Activated B cell treated with CpG ODN at 0.5 μM for 24 hours (primary cell): Measurements from ENCODE around the gene HAT1. TPM values are rescaled to one million over a fixed set of nuclear protein-coding genes. Genes with fewer than 3 reads are reported as not detected.

Source experiments
- ATAC-seq: fragments of 200-7000 bp; cut with Tn5 transposase; one replicate; pipeline ENCODE4 v1.10.0; 2021; ENCODE audit warnings: low read depth, mild to moderate bottlenecking, moderate library complexity
- CTCF ChIA-PET: fragments of 350-600 bp; sonication (Branson Sonifier 250); formaldehyde crosslinking; loops from one replicate; lab custom pipeline; 2021; ENCODE audit warnings: antibody characterized with exemption; lab: Charles Lee
- POLR2A ChIA-PET: fragments of 350-600 bp; sonication (Branson Sonifier 250); formaldehyde crosslinking; loops from one replicate; lab custom pipeline; 2021; ENCODE audit warnings: antibody characterized with exemption; lab: Charles Lee
- DNase-seq: peaks from one replicate; pipeline ENCODE4 v3.0.0; 2022
- H3K27ac Mint-ChIP-seq: one replicate; pipeline ENCODE4 v1.8.0; 2020; ENCODE audit warnings: mixed read lengths
- H3K27me3 Mint-ChIP-seq: one replicate; pipeline ENCODE4 v1.8.0; 2021; ENCODE audit warnings: mixed read lengths
- H3K36me3 Mint-ChIP-seq: one replicate; pipeline ENCODE4 v1.8.0; 2021; ENCODE audit warnings: low read depth, mixed read lengths
- H3K4me1 Mint-ChIP-seq: one replicate; pipeline ENCODE4 v1.8.0; 2021; ENCODE audit warnings: mixed read lengths
- H3K4me3 Mint-ChIP-seq: one replicate; pipeline ENCODE4 v1.8.0; 2020; ENCODE audit warnings: mild to moderate bottlenecking, mixed read lengths
- H3K9me3 Mint-ChIP-seq: one replicate; pipeline ENCODE4 v1.8.0; 2020; ENCODE audit warnings: mixed read lengths
- CTCF ChIP-seq: fragments of 200-600 bp; IDR thresholded peaks from one replicate; pipeline ENCODE4 v1.8.0; 2022; ENCODE audit warnings: antibody characterized with exemption, mild to moderate bottlenecking
- intact Hi-C: fragments of 100-400 bp; cut with micrococcal nuclease; formaldehyde crosslinking; loops from one replicate; pipeline ENCODE4 v1.15.1; 2024
- total RNA-seq: library from RNA; stranded (reverse); gene quantifications from 2 replicates; pipeline ENCODE4 v1.2.3, GENCODE V29; 2022

Gene HAT1
- total RNA-seq, 1 donor from 2014 or later, result 36.2 TPM

GRCh38 chr2:171880774-171881173, 41.5 kb upstream of the HAT1 start:
- H3K4me1 Mint-ChIP-seq, result peaks cover 12% of the 10 kb centered on the region

GRCh38 chr2:171882089-171882769, 40.0 kb upstream of the HAT1 start:
- ChIA-PET POLR2A (interaction anchor here (1.8 kb wide), 1 partner anchor 12 kb away, joined by 8 read pairs; the partner anchor contains the start of gene SLC25A12), CTCF (no interaction called here)
- H3K4me3 Mint-ChIP-seq, result no peak overlapping the region

More at GRCh38 chr2:171880774-171881173, 41.5 kb upstream of the HAT1 start:
- no peak for ATAC-seq
- intact Hi-C loops, result no loop called here
- Mint-ChIP-seq H3K27ac (no peak overlapping the region), H3K27me3 (no peaks in the 10 kb centered on the region), H3K36me3 (peaks cover 8% of the 10 kb centered on the region), H3K4me3 (no peak overlapping the region), H3K9me3 (no peaks in the 10 kb centered on the region)
- ChIA-PET CTCF (interaction anchor here (0.5 kb wide), 1 partner anchor 256 kb away, joined by 3 read pairs; no protein-coding TSS in a partner anchor), POLR2A (no interaction called here)
- DNase-seq, result no peak
- no peak for TF ChIP-seq CTCF

GRCh38 chr2:171883275-171883893, 38.9 kb upstream of the HAT1 start:
- POLR2A ChIA-PET, result no interaction called here
- H3K27me3 Mint-ChIP-seq, result no peaks in the 10 kb centered on the region
- DNase-seq (no peak), ATAC-seq (no peak)
- H3K4me1 Mint-ChIP-seq, result peaks cover 11% of the 10 kb centered on the region
- intact Hi-C loops, result no loop called here
- TF ChIP-seq CTCF, result no peak
- no peak overlapping the region for H3K27ac Mint-ChIP-seq
- H3K36me3 Mint-ChIP-seq, result peaks cover 7% of the 10 kb centered on the region
- CTCF ChIA-PET, result no interaction called here
- H3K9me3 Mint-ChIP-seq, result no peaks in the 10 kb centered on the region
- no peak overlapping the region for H3K4me3 Mint-ChIP-seq

More at GRCh38 chr2:171882089-171882769, 40.0 kb upstream of the HAT1 start:
- Mint-ChIP-seq H3K27me3 (no peaks in the 10 kb centered on the region), H3K9me3 (no peaks in the 10 kb centered on the region), H3K27ac (no peak overlapping the region), H3K4me1 (peaks cover 12% of the 10 kb centered on the region), H3K36me3 (peaks cover 5% of the 10 kb centered on the region)
- intact Hi-C loops, result no loop called here
- DNase-seq, result no peak
- no peak for ATAC-seq
- no peak for TF ChIP-seq CTCF

GRCh38 chr2:171889333-171889732, 32.9 kb upstream of the HAT1 start:
- ATAC-seq (no peak), DNase-seq (no peak)
- CTCF ChIA-PET, result no interaction called here
- POLR2A ChIA-PET, result no interaction called here
- no peak for TF ChIP-seq CTCF
- intact Hi-C loops, result no loop called here
- Mint-ChIP-seq H3K36me3 (peaks cover 25% of the 10 kb centered on the region), H3K9me3 (no peaks in the 10 kb centered on the region), H3K4me3 (no peak overlapping the region), H3K4me1 (peaks cover 19% of the 10 kb centered on the region), H3K27me3 (no peaks in the 10 kb centered on the region), H3K27ac (no peak overlapping the region)

GRCh38 chr2:171889808-171890207, 32.5 kb upstream of the HAT1 start:
- no peaks in the 10 kb centered on the region for H3K9me3 Mint-ChIP-seq
- no peak for TF ChIP-seq CTCF
- no peak overlapping the region for H3K4me3 Mint-ChIP-seq
- H3K4me1 Mint-ChIP-seq, result peaks cover 23% of the 10 kb centered on the region
- H3K27me3 Mint-ChIP-seq, result no peaks in the 10 kb centered on the region
- ChIA-PET POLR2A (no interaction called here), CTCF (no interaction called here)
- H3K27ac Mint-ChIP-seq, result no peak overlapping the region
- H3K36me3 Mint-ChIP-seq, result peaks cover 25% of the 10 kb centered on the region
- intact Hi-C loops, result loop anchor here (10.0 kb wide), 1 partner anchor 725 kb away; the partner anchor contains the start of gene TLK1
- ATAC-seq, result no peak
- DNase-seq, result no peak
